SKM-1 treated with dmso at 0.1 percent for 144 hours (cell line): ENCODE measurements around the gene LCE3B.
"Not testable (repeated sequence)": the region's sequence is repeated elsewhere in the genome, so short reads cannot be mapped to it uniquely, and the experiment has no call there.

ENCODE experiments used
- DNase-seq: peaks from one replicate; lab custom pipeline; 2025; ENCODE audit not compliant: unreplicated experiment; lab: John Stamatoyannopoulos, UW

LCE3B gene, protein sequence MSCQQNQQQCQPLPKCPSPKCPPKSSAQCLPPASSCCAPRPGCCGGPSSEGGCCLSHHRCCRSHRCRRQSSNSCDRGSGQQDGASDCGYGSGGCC

DNA sequence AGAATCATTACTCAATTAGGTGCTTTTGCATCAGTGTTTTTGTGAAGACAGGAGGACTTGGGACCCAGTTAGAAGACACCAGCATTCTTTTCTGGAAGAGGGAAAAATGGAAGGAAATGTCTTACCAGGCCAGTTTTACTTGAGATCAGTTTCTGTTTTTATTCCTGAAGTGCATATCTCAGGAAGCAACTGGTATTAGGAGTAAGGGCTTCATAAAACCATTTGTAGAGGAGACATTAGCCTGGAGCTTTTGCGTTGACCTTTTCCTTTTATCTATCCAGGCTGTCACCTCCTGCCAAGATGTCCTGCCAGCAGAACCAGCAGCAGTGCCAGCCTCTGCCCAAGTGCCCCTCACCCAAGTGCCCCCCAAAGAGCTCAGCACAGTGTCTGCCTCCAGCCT, at the start of gene LCE3B:
TSS of gene LCE3B (plus strand) at position 301 of the 400 bp plus-strand sequence. CDS start at position 301, 0 bp downstream.
- DNase-seq, result no peak

DNA sequence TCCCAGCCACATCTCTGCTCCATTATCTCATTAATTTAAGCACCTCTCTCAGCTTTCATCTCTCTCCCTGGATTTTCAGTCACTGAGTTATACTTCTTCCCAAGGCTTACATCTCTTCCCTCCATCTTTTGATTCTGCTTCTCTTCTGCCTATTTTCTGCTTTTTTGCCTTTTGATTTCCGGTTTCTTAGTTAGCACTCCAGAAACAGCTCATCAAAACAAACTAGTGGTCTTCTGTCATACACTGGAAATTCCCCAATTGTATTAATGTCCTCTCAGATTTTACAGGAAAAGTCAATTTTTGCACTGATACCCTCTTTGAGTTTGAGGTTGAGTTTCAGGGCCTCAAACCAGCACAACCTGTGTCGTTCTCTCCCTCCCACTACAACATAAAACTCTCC, 48.5 kb upstream of the LCE3B start:
- DNase-seq, result no peak

DNA sequence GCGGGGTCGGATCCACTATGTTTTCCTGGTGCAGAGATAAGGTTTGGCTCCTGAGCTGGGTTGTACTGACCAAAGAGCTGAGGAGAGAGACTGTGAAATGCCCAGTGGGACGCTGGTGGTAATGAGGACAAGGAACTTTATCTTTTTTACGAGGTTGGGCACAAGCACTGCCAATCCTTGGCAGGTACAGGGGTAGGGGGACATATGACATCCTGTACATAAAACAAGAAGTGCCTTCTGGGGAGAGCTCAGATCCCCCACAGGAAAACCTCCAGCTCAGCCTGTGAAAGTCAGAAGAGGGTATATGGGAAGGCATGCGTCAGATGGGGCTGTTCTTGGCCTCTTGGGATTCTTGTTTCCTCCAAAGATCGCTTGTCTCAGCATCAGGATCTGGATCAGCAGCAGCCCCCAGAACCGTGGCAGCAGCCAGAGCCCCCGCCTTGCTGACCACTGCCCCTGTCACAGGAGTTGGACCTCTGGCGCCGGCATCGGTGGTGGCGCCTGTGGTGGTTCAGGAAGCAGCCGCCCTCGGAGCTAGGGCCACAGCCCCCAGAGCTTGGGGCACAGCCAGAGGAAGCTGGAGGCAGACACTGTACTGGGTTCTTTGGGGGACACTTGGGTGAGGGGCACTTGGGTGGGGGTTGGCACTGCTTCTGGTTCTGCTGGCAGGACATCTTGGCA, 47.9 kb upstream of the LCE3B start:
- DNase-seq, result no peak

DNA sequence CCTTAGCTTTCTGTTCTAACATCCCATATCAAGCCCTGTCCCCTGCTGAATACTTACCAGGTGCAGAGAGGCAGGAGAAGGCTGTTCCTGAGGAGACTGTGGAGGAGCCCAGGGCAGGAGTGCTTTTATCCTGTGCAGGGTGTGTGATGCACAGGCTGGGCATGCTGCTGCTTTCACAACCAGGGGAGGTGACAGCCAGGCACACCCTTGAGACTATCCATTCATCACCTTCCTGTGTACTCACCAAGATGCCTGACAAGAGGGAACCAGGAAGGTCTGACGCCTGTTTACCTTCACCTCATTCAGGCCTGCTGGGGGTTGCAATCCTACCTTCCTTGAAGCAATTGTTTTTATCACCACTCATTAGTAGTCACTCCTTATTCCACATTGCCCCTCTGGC, 46.9 kb upstream of the LCE3B start, which contains the start of gene LCE3E:
TSS of gene LCE3E (minus strand) at position 100 of the 400 bp plus-strand sequence. CDS start 572 bp downstream, outside the sequence.
- DNase-seq, result no peak

DNA sequence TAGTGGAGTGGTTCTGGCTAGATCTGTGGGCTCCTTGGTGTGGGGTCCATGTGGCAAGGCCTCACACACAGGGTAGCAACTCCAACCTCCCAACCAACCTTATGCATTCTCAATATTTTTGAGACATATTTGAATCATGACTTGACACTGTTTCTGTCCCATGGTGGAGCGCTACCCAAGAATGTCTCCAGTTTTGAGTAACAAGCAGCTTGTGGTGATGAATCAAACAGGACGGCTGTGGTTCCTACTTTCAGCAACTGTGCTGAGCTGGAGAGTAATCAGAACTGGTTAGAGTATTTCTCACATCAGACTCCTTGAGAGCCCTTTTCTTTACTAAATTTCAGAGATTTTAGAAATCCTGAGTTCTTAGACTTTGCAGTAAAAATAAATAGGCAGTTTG, 36.4 kb upstream of the LCE3B start:
- no peak for DNase-seq

DNA sequence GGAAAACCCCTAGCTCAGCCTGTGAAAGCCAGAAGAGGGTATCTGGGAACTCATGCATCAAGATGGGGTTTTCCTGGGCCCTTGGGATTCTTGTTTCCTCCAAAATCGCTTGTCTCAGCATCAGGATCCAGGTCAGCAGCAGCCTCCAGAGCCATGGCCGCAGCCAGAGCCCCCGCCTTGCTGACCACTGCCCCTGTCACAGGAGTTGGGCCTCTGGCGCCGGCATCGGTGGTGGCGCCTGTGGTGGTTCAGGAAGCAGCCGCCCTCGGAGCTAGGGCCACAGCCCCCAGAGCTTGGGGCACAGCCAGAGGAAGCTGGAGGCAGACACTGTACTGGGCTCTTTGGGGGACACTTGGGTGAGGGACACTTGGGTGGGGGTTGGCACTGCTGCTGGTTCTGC, 34.1 kb upstream of the LCE3B start:
- DNase-seq, result not testable (repeated sequence)

DNA sequence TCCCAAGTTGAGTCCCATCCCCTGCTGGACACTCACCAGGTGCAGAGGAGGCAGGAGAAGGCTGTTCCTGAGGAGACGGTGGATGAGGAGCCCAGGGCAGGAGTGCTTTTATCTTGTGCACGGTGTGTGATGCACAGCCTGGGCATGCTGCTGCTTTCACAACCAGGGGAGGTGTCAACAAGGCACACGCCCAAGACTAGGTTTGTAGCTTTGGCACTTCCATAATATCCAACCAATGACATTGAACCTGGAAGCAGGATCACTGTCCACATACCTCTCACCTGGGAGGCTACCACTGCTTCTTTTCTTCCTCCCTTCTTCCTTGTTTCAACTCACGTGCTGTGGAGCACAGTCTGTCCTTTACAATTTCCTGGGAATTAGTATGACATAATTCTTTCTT, 33.2 kb upstream of the LCE3B start, which contains the start of gene LCE3D:
TSS of gene LCE3D (minus strand) at position 84 of the 400 bp plus-strand sequence. CDS start 580 bp downstream, outside the sequence.
- no peak for DNase-seq

DNA sequence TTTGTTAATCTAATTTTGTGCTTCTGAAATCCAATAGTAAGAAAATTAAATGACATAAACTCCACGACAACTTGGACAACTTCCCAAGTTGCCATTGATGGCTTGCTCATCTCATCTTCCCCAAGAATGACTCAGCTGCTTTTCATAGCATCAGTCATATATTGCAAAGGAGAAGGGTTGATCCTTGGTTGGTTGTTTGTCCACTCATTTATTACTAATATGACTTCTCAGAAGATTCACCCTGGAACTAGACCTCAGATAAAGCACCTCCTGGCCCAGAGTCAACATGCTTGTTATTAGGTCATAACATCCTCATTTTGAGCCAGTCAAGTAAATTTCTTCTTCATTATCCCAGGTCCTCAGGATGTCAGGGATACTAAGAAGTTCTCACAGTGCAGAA, 31.0 kb upstream of the LCE3B start:
- no peak for DNase-seq

DNA sequence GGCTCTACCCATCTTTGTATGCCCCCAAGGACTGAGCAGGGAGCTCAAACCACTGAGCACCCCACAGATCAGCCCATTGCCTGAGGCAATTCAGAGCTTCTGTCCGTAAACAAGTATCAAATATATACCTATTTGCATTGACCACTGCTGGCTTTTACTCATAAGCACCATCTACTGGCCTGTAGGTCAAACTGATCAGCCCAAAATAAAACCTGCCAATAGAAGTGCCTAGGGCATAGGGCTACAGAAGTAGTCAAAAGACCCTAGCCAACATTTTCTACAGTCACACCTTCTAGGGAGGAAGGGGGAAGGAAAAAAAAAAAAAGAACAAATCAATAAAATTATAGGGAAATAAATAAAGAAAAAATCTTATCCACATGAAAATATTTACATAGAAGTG, 28.0 kb upstream of the LCE3B start:
- no peak for DNase-seq

DNA sequence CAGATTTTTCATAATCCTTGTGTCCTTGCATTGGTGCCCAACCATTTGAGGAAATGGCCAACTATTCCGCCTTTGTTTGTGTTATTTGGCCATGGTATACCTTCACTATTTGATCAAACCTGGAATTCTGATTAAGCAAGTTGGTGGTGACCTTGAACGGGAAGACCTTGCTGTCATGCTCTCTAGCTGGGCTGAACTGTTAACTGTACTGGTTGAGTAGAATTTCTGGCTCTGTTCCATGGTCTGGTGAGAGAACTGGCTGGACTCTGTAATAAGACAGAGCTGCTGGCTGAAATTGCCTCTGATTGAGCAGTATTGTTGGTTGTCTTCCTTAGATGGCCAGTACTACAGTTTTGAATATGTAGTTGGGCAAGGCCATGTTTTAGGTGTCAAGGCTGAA, 16.6 kb upstream of the LCE3B start:
- no peak for DNase-seq

DNA sequence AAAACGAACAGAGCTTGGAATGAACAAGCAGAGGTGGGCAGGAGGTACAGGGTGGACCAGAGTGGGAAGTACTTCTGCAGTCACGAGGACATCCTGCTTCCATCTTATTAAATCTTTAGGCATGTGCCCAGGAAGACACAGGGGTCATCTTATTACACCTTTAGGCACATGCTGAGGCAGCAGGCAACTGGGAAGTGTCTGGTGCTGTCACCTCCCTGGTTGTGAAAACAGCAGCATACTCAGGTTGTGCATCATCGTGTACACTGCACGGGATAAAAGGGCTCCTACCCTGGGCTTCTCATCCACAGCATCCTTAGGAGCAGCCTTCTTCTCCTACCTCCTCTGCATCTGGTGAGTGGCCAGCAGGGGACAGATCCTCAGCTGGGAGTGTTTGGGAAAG, 13.7 kb upstream of the LCE3B start, which contains the start of gene LCE3C:
TSS of gene LCE3C (plus strand) at position 301 of the 400 bp plus-strand sequence. CDS start 498 bp downstream, outside the sequence.
- DNase-seq, result no peak

DNA sequence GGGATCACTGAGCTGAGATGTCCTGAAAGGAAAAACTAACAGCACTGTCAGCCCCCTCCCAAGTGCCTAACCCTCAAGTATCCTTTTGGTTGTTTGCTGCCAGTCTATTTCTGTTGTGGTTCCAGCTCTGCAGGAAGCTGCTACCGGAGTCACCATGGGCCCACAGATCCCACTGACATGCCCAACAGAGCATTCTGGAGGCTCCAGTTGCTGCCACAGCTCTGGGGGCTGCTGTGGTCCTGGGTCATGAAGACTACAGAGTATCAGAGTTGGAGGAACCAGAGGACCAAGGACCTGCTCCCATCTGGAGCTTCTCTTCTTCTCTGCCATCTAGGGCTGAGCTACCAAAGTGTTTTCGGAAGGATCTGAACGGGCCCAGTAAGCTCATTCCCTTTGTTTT, 8.4 kb downstream of the LCE3B start:
- DNase-seq, result no peak

DNA sequence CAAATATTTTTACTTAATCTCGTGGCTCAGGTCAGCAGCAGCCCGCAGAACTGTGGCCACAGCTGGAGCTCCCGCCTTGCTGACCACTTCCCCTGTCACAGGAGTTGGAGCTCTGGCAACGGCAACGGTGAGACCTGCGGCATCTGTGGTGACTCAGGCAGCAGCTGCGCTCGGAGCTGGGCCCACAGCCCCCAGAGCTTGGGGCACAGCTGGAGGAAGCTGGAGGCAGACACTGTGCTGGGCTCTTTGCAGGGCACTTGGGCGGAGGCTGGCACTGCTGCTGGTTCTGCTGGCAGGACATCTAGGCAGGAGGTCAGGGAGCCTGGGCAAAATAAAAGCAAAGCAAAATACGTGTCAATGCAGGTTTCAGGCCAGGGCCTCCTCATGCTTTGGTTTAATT, 9.2 kb downstream of the LCE3B start, which contains the start of gene LCE3A:
TSS of gene LCE3A (minus strand) at position 301 of the 400 bp plus-strand sequence. CDS start at position 301, 0 bp downstream.
- DNase-seq, result peak; percentile 49

DNA sequence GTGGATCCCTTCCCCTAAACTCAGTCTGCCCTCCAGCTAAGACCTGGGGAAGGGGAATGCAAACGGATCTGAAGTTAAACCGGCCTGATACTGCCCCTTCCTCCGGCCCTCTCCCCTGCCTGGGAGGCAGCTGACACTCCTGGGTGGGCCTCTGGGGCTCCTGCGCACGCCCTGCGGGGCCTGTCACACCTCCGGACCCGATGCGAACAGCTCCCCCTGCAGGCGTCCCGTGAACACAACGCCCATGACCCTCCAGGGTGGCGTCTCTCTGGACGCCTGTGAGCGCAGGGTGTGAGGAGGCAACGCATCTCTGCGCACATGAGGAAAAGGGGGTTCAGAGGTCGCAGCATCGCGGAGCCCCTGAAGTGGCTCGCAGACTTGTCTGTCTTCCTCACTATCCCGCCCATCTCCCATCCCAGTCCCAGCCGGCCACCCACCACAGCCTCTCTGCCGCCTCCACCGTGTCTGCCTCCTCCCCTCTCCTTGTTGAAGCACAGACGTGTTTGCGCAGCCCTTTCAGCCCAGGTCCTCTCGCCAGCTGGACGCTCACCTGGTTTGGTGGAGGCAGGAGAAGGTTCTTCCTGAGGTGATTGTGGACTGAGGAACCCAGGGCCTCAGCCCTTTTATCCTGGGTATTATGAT, 9.7 kb downstream of the LCE3B start:
- no peak for DNase-seq

DNA sequence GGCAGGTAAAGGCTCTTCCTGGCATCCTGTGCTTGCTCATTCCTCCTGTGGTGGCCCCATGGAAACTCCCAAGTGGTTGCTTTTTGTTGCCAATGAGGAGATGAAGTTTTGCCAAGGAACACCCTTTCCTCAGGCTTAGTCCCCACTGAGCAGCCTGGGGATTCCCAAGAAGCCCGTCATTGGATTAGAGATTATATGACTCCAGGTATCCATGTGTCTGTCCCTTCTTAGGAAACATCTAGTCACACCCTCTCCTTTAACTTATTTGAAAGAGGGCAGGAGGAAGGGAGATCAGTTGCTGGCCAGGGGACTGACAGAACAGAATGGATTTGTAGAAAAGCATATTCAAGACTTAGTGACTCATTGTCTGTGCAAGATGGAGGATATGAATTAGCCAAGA, 13.1 kb downstream of the LCE3B start:
- DNase-seq, result no peak

DNA sequence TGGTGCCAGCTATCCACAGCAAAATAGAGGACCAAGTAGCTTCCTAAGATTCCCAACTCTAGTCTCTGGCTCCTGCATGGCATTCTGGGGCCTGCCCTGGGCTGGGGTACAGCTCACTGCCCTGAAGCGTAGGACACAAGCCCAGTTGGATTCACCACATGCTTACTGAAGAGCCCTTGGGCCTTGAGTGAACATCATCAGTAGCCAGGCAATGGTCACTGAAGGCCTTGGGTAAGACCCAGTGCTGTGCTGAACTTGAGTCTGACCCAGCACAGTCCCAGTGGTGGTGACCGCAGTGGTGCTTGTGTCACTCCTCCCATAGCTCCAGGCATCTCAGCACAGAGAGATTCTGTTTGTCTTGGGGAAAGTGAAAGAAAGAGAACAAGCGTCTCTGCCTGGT, 17.0 kb downstream of the LCE3B start:
- no peak for DNase-seq

DNA sequence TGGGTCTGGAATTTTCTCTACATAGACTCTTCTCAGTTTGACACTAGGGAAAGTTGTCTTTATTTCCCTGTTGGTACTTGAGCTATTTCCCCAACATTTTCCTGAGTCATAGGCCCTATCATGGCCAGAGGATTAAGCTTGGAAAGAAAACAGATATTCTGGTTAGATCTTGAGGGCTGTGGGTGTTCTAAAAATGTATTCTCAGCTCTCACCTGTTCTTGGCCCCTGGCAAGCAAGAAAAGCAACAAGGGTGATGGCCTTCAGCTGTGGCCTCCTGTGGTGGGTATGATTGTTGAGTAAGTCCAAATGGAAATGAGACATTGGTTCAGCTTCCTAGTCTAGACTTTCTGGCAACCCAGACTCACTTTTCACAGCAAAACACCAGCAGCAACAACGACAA, 26.7 kb downstream of the LCE3B start:
- no peak for DNase-seq

DNA sequence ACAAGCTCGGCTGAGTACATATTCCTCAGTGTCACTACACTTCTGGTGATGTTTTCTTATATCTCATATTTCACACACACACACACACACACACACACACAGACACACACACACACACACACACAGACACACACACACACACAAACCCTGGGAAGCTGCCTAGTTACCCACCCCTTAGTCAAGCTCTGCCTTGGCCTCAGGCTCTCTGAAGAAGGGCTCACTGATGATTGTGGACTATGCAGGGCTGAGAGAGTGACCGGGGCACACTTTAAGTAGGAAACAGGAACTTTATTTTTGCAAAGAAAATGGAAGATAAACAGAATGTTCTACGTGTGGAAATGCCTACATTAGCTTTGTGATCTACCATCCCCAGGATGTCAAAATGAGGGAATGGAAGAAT, 30.3 kb downstream of the LCE3B start:
- no peak for DNase-seq

DNA sequence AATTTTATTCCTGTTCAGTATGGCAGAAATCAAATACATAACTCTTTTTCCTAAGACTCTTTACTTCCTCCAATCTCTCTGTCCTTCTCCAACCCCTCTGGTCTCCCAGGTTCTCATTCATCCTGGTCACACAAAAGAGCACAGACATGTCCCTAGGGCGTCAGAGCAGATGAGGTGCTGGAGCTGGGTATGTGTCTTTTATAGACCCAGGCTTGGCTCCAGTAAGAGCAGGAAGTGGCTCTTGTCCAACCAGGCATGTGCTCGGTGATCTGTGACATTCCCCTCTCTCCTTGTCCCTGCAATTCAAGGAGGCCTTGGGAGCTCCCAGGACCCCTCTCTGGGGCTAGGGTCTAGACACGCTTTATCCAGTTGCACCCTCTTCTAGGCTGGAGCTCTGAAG, 31.5 kb downstream of the LCE3B start:
- no peak for DNase-seq

DNA sequence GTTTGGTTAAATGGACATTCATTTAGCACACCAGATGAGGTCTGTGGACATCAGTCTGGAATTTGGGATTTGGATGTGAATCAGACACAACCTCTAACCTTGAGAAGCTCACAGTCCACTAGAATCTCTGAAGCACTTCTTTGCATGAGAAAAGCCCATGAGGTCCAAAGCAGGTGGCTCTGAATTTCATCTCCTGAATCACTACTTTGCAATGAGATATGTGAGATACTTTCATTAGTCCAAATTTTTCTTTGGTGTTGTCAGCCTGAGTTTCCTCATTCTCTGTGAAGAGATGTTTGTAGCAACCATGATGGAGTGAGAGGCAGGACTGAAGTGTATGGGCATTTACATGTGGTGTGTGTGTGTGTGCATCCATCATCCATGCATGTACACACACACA, 33.0 kb downstream of the LCE3B start:
- no peak for DNase-seq

DNA sequence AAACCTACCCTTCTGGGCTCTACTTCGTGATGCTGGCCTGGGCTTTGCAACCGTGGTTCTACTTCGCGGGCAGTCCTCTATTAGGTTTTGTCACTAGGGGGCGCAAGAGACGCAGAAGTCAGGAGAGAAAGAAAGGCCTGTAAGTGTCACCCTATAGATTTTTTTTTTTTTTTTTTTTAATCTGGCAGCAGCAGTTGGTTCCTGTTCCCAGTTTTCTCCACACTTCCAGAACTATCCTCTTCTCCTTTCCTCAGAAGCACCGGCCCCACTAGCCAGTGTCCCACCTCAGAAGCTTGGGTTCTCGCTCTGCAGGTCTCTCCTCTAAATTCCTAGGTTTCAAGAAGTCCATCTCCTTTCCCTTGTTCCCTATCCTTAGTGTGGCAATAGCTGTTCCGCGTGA, 40.5 kb downstream of the LCE3B start:
- DNase-seq, result peak; percentile 62

DNA sequence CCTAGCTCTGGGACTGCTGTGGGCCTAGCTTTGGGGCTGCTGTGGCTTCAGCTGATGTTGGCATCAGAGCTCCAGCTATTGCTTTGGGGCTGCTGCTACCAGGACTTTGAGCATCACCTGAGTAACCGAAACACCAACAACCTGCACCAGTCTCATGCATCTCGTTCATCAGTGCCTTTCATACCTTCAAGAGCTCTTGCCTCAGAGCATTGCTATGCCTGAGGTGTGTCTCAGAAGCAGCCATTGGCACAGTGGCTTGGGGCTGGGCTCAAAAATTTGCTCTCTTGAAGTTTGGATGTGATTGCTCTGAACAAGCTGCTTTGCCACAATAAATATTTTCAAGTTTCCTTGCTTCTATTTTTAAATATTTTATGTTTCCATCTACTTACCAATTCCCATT, 42.8 kb downstream of the LCE3B start:
- no peak for DNase-seq
